Measurements from ENCODE around the gene ADORA2A.
"Not testable (repeated sequence)": the region's sequence is repeated elsewhere in the genome, so short reads cannot be mapped to it uniquely, and the experiment has no call there.

ADORA2A gene

GRCh38 chr22:24489011-24489410 lies 61.6 kb downstream of the ADORA2A start:
- DNase-seq (ENCODE audit: low read depth) = no peak

- not testable (repeated sequence) for DNase-seq (ENCODE audit: low read depth)
These were observed 62.0 kb downstream of the ADORA2A start for GRCh38 chr22:24489434-24489833.
